Peyer's patch (tissue), 4 donors: ENCODE results near the gene FBXW9. TPM values are rescaled to one million over a fixed set of nuclear protein-coding genes. Genes with fewer than 3 reads are reported as not detected.
"Not testable (repeated sequence)": the region's sequence is repeated elsewhere in the genome, so short reads cannot be mapped to it uniquely, and the experiment has no call there.

Source experiments
- DNase-seq, 3 donors: peaks; one replicate each; pipeline ENCODE4 v3.0.0-alpha.2; 2017 to 2019
- H3K27ac ChIP-seq, 4 donors: fragments of 200-600 bp; sonication (generic); one replicate each; pipeline ENCODE4 v1.5.1; 2016 to 2019
- H3K27me3 ChIP-seq, 2 donors: fragments of 200-600 bp; sonication (generic); one replicate each; pipeline ENCODE4 v1.5.1; 2019
- H3K36me3 ChIP-seq, 3 donors: fragments of 200-600 bp; sonication (generic); one replicate each; pipeline ENCODE4 v1.5.1; 2016 to 2019
- H3K4me1 ChIP-seq, 4 donors: fragments of 200-600 bp; sonication (generic); one replicate each; pipeline ENCODE4 v1.5.1; 2016 to 2019
- H3K4me3 ChIP-seq, 4 donors: fragments of 200-600 bp; sonication (generic); 1 replicate in 3 of 4; 2 replicates in 1 of 4; pipeline ENCODE4 v1.5.1; 2016 to 2019; ENCODE audit warnings: mild to moderate bottlenecking in 1 of 4
- H3K9me3 ChIP-seq, 4 donors: fragments of 200-600 bp; sonication (generic); one replicate each; pipeline ENCODE4 v1.5.1; 2016 to 2019; ENCODE audit warnings: mild to moderate bottlenecking in 1 of 4
- POLR2A ChIP-seq, 2 donors: fragments of 450-650 bp; IDR thresholded peaks; one replicate each; pipeline ENCODE4 v1.5.1; 2017; ENCODE audit warnings: antibody characterized with exemption in 2 of 2, mild to moderate bottlenecking in 2 of 2, moderate library complexity in 2 of 2
- total RNA-seq, 4 donors: library from RNA; depleted of rRNA; stranded (reverse); fragments of >200 nt; gene quantifications; one replicate each; pipeline ENCODE4 v1.1.0, GENCODE V29; 2016
- TF ChIP-seq, protein P1 (sequence below), 6 experiments: fragments of 450-650 bp in 4 of 6; fragments of 200-600 bp in 2 of 6; sonication (generic) in 1 of 6; IDR thresholded peaks; one replicate each; pipeline ENCODE4 v1.5.1; 2017 to 2019; ENCODE audit warnings: antibody characterized with exemption in 6 of 6, mild to moderate bottlenecking in 3 of 6, moderate library complexity in 1 of 6

FBXW9 gene
- total RNA-seq, 4 donors from 2014 or later: 6.3 to 9.9 (median 7.0) TPM; not detected in 1

GRCh38 chr19:12720851-12721655 lies 24.6 kb upstream of the FBXW9 start:
- H3K4me3 ChIP-seq: peak overlapping the region; percentile 89 to 97 (median 92)
- peaks cover 0 to 29% (median 11%) of the 10 kb centered on the region in 4 donors for H3K4me1 ChIP-seq
- no peaks in the 10 kb centered on the region for H3K27me3 ChIP-seq
- H3K9me3 ChIP-seq: no peaks in the 10 kb centered on the region
- peak in 1 of 3 donors; percentile 61 for DNase-seq
- TF ChIP-seq POLR2A (IDR thresholded peaks at IDR 0.05): no peak
- TF ChIP-seq, protein P1, sequence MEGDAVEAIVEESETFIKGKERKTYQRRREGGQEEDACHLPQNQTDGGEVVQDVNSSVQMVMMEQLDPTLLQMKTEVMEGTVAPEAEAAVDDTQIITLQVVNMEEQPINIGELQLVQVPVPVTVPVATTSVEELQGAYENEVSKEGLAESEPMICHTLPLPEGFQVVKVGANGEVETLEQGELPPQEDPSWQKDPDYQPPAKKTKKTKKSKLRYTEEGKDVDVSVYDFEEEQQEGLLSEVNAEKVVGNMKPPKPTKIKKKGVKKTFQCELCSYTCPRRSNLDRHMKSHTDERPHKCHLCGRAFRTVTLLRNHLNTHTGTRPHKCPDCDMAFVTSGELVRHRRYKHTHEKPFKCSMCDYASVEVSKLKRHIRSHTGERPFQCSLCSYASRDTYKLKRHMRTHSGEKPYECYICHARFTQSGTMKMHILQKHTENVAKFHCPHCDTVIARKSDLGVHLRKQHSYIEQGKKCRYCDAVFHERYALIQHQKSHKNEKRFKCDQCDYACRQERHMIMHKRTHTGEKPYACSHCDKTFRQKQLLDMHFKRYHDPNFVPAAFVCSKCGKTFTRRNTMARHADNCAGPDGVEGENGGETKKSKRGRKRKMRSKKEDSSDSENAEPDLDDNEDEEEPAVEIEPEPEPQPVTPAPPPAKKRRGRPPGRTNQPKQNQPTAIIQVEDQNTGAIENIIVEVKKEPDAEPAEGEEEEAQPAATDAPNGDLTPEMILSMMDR (IDR thresholded peaks at IDR 0.05): no peak
- H3K36me3 ChIP-seq: peaks cover 0 to 17% (median 0%) of the 10 kb centered on the region in 3 donors
- H3K27ac ChIP-seq: peak overlapping the region; percentile 88 to 94 (median 92)

DNA sequence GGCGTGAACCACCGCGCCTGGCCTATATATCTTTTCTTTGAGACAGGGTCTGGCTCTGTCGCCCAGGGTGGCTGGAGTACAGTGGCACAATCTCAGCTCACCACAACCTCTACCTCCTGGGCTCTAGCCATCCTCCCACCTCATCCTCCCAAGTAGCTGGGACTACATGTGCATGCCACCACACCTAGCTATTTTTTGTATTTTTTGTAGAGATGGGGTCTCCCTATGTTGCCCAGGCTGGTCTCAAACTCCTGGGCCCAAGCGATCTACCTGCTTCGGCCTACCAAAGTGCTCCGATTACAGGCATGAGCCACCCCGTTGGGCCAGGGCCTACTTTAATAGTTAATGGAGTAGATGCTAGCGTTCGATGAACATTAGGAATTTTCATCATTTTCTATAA lies 23.9 kb upstream of the FBXW9 start:
- H3K4me1 ChIP-seq: peaks cover 0 to 29% (median 11%) of the 10 kb centered on the region in 4 donors
- H3K27ac ChIP-seq: peak overlapping the region in 2 of 4 donors; percentile 88 to 91
- H3K4me3 ChIP-seq: peak overlapping the region in 1 of 4 donors; percentile 89

DNA sequence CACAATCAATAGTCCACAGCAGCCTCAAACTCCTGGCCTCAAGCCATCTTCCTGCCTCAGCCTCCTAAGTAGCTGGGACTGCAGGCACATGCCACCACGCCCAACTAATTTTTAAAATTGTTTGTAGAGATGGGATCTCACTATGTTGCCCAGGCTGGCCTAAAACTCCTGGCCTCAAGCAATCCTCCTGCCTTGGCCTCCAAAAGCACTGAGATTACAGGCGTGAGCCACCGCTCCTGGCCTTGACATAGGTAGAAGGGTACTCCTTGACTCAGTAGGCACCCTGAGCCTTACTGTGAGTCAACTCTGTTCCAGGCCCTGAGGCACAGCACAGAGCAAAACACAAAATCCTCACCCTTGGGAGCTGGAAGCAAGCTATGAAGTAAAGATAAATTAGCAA lies 19.5 kb upstream of the FBXW9 start:
- Histone ChIP-seq H3K4me1 (peaks cover 0 to 11% (median 4%) of the 10 kb centered on the region in 4 donors), H3K27ac (no peak overlapping the region), H3K4me3 (no peak overlapping the region), H3K36me3 (peaks cover 0 to 61% (median 0%) of the 10 kb centered on the region in 3 donors), H3K9me3 (no peaks in the 10 kb centered on the region), H3K27me3 (no peaks in the 10 kb centered on the region)
- TF ChIP-seq, protein P1 (IDR thresholded peaks at IDR 0.05): no peak
- no peak for TF ChIP-seq POLR2A (IDR thresholded peaks at IDR 0.05)
- no peak for DNase-seq

More for the DNA sequence above, 23.9 kb upstream of the FBXW9 start:
- Histone ChIP-seq H3K36me3 (peaks cover 0 to 24% (median 0%) of the 10 kb centered on the region in 3 donors), H3K27me3 (no peaks in the 10 kb centered on the region), H3K9me3 (no peaks in the 10 kb centered on the region)
- no peak for DNase-seq
- no peak for TF ChIP-seq POLR2A (IDR thresholded peaks at IDR 0.05)
- TF ChIP-seq, protein P1 (IDR thresholded peaks at IDR 0.05): no peak

DNA sequence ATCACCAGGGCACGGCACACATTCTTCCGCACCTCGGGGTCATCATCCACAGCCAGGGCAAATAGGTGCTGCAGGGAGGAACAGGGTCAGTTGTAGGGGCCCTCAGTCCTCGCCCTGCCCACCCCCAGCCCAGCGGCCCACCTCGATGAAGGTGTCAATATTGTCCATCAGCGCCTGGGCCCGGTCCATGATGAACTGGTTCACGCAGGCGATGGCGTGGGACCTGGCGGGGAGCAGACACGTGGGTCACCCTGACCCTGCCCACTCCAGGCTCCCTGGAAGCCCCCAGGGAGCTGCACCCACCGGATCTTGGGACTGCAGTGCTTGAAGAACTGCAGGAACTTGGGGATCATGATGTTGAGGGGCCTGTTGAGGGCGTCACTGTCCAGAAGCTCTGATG lies 18.7 kb upstream of the FBXW9 start:
- H3K36me3 ChIP-seq: peaks cover 0 to 70% (median 0%) of the 10 kb centered on the region in 3 donors
- H3K27ac ChIP-seq: no peak overlapping the region
- no peak for TF ChIP-seq POLR2A (IDR thresholded peaks at IDR 0.05)
- TF ChIP-seq, protein P1 (IDR thresholded peaks at IDR 0.05): no peak
- no peaks in the 10 kb centered on the region for H3K9me3 ChIP-seq
- H3K4me3 ChIP-seq: no peak overlapping the region
- no peaks in the 10 kb centered on the region for H3K27me3 ChIP-seq
- peaks cover 0 to 3% (median 0%) of the 10 kb centered on the region in 4 donors for H3K4me1 ChIP-seq
- no peak for DNase-seq

DNA sequence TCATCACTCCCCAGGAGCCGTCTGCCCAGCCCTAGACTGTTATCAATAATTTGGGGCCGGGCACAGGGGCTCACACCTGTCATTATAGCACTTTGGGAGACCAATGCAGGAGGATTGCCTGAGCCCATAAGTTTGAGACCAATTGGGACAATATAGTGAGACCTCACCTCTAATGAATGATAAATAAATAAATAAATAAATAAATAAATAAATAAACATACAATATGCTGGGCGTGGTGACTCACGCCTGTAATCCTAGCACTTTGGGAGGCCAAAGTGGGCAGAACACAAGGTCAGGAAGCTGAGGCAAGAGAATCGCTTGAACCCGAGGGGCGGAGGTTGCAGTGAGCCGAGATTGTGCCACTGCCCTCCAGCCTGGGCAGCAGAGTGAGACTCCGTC lies 16.9 kb upstream of the FBXW9 start:
- not testable (repeated sequence) for DNase-seq, H3K9me3 ChIP-seq, H3K4me3 ChIP-seq, H3K27ac ChIP-seq, H3K4me1 ChIP-seq, H3K27me3 ChIP-seq
- H3K36me3 ChIP-seq: peaks cover 0 to 80% (median 0%) of the 10 kb centered on the region in 3 donors

DNA sequence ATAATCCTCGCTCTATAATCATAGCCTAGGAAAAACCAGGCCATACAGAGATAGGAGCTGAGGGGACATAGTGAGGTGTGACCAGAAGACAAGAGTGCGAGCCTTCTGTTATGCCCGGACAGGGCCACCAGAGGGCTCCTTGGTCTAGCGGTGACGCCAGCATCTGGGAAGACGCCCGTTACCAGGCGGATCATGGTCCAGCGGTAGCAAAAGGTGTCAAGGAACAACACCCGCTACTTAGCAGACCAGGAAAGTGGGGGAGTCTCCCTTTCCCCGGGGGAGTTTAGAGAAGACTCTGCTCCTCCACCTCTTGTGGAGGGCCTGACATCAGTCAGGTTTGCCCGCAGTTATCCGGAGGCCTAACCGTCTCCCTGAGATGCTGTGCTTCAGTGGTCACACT lies 15.6 kb upstream of the FBXW9 start:
- H3K36me3 ChIP-seq: peaks cover 0 to 82% (median 0%) of the 10 kb centered on the region in 3 donors
- TF ChIP-seq, protein P1 (IDR thresholded peaks at IDR 0.05): peak in 4 of 6 experiments; percentile 20 to 60 (median 52)

More for the DNA sequence above, 15.6 kb upstream of the FBXW9 start:
- H3K9me3 ChIP-seq, H3K27me3 ChIP-seq, H3K4me1 ChIP-seq, H3K27ac ChIP-seq, DNase-seq, H3K4me3 ChIP-seq: not testable (repeated sequence)
